Mammary epithelial cell (primary cell): ENCODE results near the gene NAXD.

Source experiments
- EZH2 ChIP-seq: IDR thresholded peaks from 2 replicates; pipeline ENCODE4 v1.6.1; 2012; ENCODE audit warnings: low read length, inconsistent platforms, borderline replicate concordance
- TF ChIP-seq, protein P1 (sequence below), 2 donors: IDR thresholded peaks in 1 of 2; conservative IDR thresholded peaks in 1 of 2; 2 replicates each; pipeline ENCODE4 v1.5.1; 2011 to 2012; ENCODE audit warnings: inconsistent platforms in 2 of 2, low read length in 2 of 2, mild to moderate bottlenecking in 2 of 2, control low read depth in 1 of 2, low read depth in 1 of 2; ENCODE audit not compliant: insufficient read depth in 1 of 2; ENCODE audit errors: extremely low read depth in 1 of 2

DNA sequence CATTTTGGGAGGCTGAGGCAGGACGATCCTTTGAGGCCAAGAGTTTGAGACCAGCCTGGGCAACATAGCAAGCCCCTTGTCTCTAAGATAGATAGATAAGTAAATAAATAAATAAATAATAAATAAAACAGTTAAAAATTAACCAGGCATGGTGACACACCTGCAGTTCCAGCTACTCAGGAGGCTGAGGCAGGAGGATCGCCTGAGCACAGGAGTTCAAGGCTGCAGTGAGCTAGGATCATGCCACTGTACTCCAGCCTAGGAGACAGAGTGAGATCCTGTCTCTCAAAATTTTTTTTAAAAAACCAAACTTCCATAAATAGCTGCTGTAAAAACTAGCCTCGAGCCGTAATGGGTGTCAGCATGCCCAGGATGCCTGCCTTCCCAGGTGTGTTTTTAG lies 14.4 kb upstream of the NAXD start:
- TF ChIP-seq, protein P1, sequence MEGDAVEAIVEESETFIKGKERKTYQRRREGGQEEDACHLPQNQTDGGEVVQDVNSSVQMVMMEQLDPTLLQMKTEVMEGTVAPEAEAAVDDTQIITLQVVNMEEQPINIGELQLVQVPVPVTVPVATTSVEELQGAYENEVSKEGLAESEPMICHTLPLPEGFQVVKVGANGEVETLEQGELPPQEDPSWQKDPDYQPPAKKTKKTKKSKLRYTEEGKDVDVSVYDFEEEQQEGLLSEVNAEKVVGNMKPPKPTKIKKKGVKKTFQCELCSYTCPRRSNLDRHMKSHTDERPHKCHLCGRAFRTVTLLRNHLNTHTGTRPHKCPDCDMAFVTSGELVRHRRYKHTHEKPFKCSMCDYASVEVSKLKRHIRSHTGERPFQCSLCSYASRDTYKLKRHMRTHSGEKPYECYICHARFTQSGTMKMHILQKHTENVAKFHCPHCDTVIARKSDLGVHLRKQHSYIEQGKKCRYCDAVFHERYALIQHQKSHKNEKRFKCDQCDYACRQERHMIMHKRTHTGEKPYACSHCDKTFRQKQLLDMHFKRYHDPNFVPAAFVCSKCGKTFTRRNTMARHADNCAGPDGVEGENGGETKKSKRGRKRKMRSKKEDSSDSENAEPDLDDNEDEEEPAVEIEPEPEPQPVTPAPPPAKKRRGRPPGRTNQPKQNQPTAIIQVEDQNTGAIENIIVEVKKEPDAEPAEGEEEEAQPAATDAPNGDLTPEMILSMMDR (conservative IDR thresholded peaks at IDR 0.05 in 1 of 2, IDR thresholded peaks at IDR 0.05 in 1 of 2; ENCODE audit: extremely low read depth in 1 of 2, insufficient read depth in 1 of 2, low read depth in 1 of 2, low read length in 2 of 2): no peak
- TF ChIP-seq EZH2: no peak
